ENCODE results near the gene SLC47A2.
"Not testable (repeated sequence)": the region's sequence is repeated elsewhere in the genome, so short reads cannot be mapped to it uniquely, and the experiment has no call there.

Gene SLC47A2

GRCh38 chr17:19706791-19707727 is 9.3 kb downstream of the SLC47A2 start:
- DNase-seq, result peak; percentile 87

DNA sequence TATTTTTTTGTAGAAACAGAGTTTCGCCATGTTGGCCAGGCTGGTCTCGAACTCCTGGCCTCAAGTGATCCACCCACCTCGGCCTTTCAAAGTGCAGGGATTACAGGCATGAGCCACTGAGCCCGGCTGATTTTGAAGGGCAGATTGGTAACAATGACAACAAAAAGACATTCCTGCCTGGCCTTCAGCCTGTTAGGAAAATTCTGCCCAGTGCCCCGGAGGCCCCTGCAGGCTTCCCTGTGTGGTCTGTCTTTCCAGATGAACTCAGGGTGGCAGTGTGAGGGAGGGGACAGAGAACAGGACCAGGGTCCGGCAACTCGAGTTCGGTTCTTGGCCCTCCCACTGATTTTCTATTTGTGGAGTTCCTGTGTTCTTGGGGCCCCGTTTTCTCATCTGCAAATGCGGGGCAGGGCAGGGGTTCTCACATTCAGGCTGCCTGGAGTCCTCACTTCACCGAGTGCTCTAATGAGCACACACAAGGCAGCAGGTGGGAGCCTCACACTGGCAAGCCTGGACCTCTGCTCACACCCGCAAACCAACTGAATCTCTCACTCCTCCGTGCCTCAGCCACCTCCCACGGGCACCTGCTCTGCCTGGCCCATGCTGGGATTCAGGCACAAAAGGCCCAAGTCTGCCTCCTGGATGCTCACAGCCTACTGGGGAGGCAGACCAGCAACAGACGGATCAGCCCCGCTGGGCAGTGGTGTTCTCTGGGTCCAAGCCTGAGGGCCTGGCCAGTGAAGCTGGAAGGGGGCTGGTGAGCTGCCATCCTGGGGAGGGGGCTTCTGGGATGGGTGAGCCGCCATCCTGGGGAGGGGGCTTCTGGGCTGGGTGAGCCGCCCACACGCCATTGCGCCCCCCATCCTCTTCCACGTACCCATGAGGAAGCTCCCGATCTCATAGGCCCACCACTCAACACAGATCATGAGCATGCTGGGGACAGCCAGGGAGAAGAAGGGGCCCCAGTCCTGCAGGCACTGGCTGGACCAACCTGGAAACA is 10.3 kb downstream of the SLC47A2 start:
- DNase-seq, result peak; percentile 35

- no peak for DNase-seq
Observed at GRCh38 chr17:19705201-19705600, 11.2 kb downstream of the SLC47A2 start.

- DNase-seq, result no peak
Observed at GRCh38 chr17:19703828-19704613, 12.4 kb downstream of the SLC47A2 start.

DNA sequence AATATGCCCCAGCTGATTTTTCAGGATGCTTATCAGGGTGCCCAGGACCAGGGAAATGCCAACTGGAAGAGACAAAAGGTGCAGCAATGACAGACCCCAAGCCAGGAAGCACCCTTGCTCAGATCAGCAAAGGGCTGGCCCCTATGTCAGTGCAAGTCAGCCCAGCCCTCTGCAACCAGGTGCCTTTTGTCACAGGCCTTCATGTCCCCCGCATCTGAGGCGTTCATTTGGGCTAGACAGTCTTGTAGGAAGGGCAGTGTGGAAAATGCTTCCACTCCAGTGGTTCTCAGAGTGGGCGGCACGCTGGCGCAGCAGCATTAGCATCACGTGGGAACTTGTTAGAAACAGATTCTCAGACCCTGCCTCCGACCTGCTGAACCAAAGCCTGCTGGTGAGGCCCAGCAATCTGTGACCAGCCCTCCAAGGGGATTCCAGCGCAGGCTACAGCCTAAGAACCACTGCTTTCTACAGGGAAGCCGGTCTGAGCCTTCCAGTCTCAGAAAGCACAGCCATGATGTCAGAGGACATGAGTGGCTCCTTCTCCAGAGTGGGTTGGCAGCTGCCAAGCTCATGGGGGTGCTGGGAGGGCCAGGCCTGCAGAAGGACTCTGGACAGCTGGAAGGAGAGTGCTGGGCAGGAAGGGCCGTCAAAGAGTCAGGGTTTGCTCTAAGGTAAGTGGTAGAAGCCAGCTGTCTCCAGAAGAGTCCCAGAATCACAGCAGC is 13.1 kb downstream of the SLC47A2 start:
- DNase-seq, result no peak

DNA sequence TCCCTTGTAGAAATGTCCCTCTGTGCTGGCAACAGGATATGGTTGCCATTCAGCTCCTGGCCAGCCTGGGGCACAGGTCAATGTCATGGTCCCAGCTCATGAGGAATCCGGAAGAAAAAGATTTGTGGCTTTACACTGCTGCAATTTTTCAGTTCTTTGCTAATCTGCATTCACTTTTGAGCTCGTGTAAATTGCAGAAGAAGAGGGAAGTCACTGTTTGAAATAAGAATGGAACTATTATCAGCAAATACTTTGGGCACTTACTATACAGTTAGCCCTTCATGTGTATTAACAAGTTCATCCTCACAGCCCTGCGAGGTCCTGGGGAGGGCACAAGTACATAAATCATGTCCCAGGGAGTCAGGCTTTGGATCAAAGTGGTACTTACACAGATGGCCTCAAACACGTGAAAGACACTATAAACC is 14.2 kb downstream of the SLC47A2 start:
- DNase-seq, result no peak

GRCh38 chr17:19686400-19687090 is 29.8 kb downstream of the SLC47A2 start:
- DNase-seq, result no peak

DNA sequence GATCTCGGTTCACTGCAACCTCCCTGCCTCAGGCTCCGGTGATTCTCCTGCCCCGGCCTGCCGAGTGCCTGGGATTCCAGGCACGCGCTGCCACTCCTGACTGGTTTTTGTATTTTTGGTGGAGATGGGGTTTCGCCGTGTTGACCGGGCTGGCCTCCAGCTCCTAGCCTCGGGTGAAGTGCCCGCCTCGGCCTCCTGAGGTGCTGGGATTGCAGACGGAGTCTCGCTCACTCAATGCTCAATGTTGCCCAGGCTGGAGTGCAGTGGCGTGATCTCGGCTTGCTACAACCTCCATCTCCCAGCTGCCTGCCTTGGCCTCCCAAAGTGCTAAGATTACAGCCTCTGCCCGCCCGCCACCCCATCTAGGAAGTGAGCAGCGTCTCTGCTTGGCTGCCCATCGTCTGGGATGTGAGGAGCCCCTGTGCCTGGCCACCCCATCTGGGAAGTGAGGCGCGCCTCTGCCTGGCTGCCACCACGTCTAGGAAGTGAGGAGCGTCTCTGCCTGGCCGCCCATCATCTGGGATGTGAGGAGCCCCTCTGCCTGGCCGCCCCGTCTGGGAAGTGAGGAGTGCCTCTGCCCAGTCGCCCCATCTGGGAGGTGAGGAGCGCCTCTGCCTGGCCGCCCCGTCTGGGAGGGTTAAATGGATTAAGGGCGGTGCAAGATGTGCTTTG is 31.3 kb downstream of the SLC47A2 start:
- DNase-seq, result not testable (repeated sequence)

DNA sequence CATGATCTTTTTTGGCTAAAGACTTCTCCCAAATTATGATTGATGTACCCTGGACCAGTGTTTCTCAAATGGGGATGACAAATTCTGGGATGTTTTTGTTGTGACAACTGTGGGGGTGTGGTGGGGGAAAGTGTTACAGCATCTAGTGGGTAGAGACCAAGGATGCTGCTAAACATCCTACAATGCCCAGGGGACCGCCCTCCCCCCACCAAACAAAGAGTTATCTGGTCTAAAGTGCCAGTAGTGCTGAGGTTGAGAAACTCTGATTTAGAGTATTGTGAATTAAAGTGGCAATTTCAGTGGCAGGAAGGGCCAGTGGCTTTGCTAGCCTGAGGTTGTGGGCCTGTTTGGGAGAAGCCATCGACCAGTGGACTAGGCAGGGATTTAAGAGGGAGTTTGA is 33.3 kb downstream of the SLC47A2 start:
- DNase-seq, result no peak

GRCh38 chr17:19678581-19679453 is 37.6 kb downstream of the SLC47A2 start:
- no peak for DNase-seq

GRCh38 chr17:19677736-19678379 is 38.5 kb downstream of the SLC47A2 start:
- no peak for DNase-seq

- no peak for DNase-seq
Observed at GRCh38 chr17:19676896-19677295, 39.5 kb downstream of the SLC47A2 start.

GRCh38 chr17:19673623-19674022 is 42.8 kb downstream of the SLC47A2 start:
- DNase-seq, result no peak

- DNase-seq, result no peak
Observed at GRCh38 chr17:19672009-19672750, 44.2 kb downstream of the SLC47A2 start.

DNA sequence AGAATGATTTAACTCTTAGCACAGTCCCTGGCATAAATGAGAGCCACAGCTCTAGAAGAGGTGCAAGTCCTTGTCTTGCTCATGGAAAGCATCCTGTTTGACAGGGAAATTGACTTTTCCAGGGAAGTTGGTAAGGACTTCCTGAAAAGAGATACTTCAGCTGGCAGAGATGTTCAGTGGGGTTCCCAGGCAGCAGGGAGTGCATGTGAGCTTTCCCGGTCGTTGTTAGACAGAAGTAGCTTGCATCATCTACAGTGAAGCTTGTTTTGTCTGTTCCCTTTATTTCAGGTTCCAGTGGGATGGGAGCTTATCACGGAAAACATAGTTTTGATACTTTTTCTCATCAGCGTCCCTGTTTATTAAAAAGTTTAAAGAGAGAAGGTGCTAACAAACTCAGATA is 45.0 kb downstream of the SLC47A2 start:
- DNase-seq, result no peak

DNA sequence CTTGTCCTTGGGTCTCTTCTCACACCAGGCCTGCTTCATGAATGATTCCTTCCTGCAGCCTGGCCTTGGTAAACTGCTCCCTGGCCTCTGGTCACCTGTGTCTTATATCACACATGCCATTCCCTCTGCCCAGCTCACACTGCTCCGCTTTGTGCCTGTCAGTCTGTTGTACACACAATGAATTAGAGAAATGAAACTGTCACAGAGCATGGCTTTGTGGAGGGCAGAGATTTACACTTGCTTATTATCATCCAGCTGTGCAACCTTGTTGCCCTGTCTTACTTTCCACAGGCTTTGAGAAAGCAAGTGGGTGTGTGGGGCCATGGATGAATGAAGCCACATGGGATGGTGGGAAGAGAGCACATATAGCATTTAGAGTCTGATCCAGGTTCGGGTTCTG is 45.5 kb downstream of the SLC47A2 start:
- DNase-seq, result no peak

- not testable (repeated sequence) for DNase-seq
Observed at GRCh38 chr17:19669680-19670079, 46.7 kb downstream of the SLC47A2 start.

- no peak for DNase-seq
Observed at GRCh38 chr17:19664821-19665181, 51.6 kb downstream of the SLC47A2 start.
